Stomach smooth muscle (tissue), 2 donors: ENCODE results near the gene ADAMTS14.

ENCODE experiments used
- H3K27ac ChIP-seq: one replicate; pipeline ENCODE4 v1.7.0; 2013; ENCODE audit warnings: mild to moderate bottlenecking, low read length, inconsistent platforms
- H3K27me3 ChIP-seq, 2 donors: one replicate each; pipeline ENCODE4 v1.7.0; 2013; ENCODE audit warnings: low read length in 2 of 2; ENCODE audit not compliant: insufficient read depth in 2 of 2, control insufficient read depth in 1 of 2
- H3K36me3 ChIP-seq, 2 donors: one replicate each; pipeline ENCODE4 v1.7.0; 2013; ENCODE audit warnings: low read length in 2 of 2; ENCODE audit not compliant: control insufficient read depth in 2 of 2, insufficient read depth in 2 of 2
- H3K4me1 ChIP-seq: one replicate; pipeline ENCODE4 v1.7.0; 2013; ENCODE audit warnings: low read length; ENCODE audit not compliant: control insufficient read depth, insufficient read depth
- H3K4me3 ChIP-seq, 2 donors: one replicate each; pipeline ENCODE4 v1.7.0; 2013; ENCODE audit warnings: low read length in 2 of 2
- H3K9ac ChIP-seq, 2 donors: one replicate each; pipeline ENCODE4 v1.7.0; 2013; ENCODE audit warnings: low read length in 2 of 2, mild to moderate bottlenecking in 1 of 2
- H3K9me3 ChIP-seq, 2 donors: one replicate each; pipeline ENCODE4 v1.7.0; 2013; ENCODE audit warnings: low read length in 2 of 2; ENCODE audit not compliant: control insufficient read depth in 2 of 2
- donor health status: healthy.
- donor health status: Pancreatic carcinoma.

Gene ADAMTS14

GRCh38 chr10:70733051-70733450 is 60.7 kb downstream of the ADAMTS14 start:
- no peaks in the 10 kb centered on the region for H3K9me3 ChIP-seq
- no peak overlapping the region for H3K9ac ChIP-seq
- H3K4me1 ChIP-seq = peaks cover 4% of the 10 kb centered on the region
- no peaks in the 10 kb centered on the region for H3K27me3 ChIP-seq
- no peak overlapping the region for H3K4me3 ChIP-seq
- no peaks in the 10 kb centered on the region for H3K36me3 ChIP-seq
- no peak overlapping the region for H3K27ac ChIP-seq

GRCh38 chr10:70735161-70735560 is 62.9 kb downstream of the ADAMTS14 start:
- no peak overlapping the region for H3K27ac ChIP-seq
- no peak overlapping the region for H3K9ac ChIP-seq
- H3K4me1 ChIP-seq = peaks cover 2% of the 10 kb centered on the region
- no peaks in the 10 kb centered on the region for H3K9me3 ChIP-seq
- H3K4me3 ChIP-seq = no peak overlapping the region
- no peaks in the 10 kb centered on the region for H3K36me3 ChIP-seq
- no peaks in the 10 kb centered on the region for H3K27me3 ChIP-seq

- H3K27ac ChIP-seq = no peak overlapping the region
Measured at GRCh38 chr10:70736525-70736924, 64.2 kb downstream of the ADAMTS14 start.

GRCh38 chr10:70737250-70737649 is 64.9 kb downstream of the ADAMTS14 start:
- Histone ChIP-seq H3K27ac (no peak overlapping the region), H3K36me3 (no peaks in the 10 kb centered on the region), H3K27me3 (no peaks in the 10 kb centered on the region), H3K9me3 (no peaks in the 10 kb centered on the region), H3K4me1 (peaks cover 16% of the 10 kb centered on the region), H3K9ac (no peak overlapping the region), H3K4me3 (no peak overlapping the region)

More at GRCh38 chr10:70736525-70736924, 64.2 kb downstream of the ADAMTS14 start:
- Histone ChIP-seq H3K9me3 (no peaks in the 10 kb centered on the region), H3K36me3 (no peaks in the 10 kb centered on the region), H3K27me3 (no peaks in the 10 kb centered on the region), H3K4me1 (peaks cover 11% of the 10 kb centered on the region), H3K9ac (no peak overlapping the region), H3K4me3 (no peak overlapping the region)

GRCh38 chr10:70738006-70738760 is 65.9 kb downstream of the ADAMTS14 start:
- Histone ChIP-seq H3K27me3 (no peaks in the 10 kb centered on the region), H3K9ac (no peak overlapping the region), H3K4me1 (peaks cover 25% of the 10 kb centered on the region), H3K27ac (no peak overlapping the region), H3K4me3 (no peak overlapping the region), H3K36me3 (no peaks in the 10 kb centered on the region), H3K9me3 (no peaks in the 10 kb centered on the region)

GRCh38 chr10:70738761-70739121 is 66.4 kb downstream of the ADAMTS14 start:
- Histone ChIP-seq H3K36me3 (no peaks in the 10 kb centered on the region), H3K4me1 (peaks cover 30% of the 10 kb centered on the region), H3K9me3 (no peaks in the 10 kb centered on the region), H3K4me3 (no peak overlapping the region), H3K9ac (no peak overlapping the region), H3K27me3 (no peaks in the 10 kb centered on the region), H3K27ac (no peak overlapping the region)

GRCh38 chr10:70740406-70741288 is 68.3 kb downstream of the ADAMTS14 start:
- Histone ChIP-seq H3K4me3 (peak overlapping the region in 1 of 2 donors; percentile 15), H3K36me3 (no peaks in the 10 kb centered on the region), H3K9me3 (no peaks in the 10 kb centered on the region), H3K27me3 (no peaks in the 10 kb centered on the region), H3K27ac (no peak overlapping the region), H3K9ac (no peak overlapping the region), H3K4me1 (peaks cover 31% of the 10 kb centered on the region)

GRCh38 chr10:70742537-70743429 is 70.5 kb downstream of the ADAMTS14 start:
- H3K27ac ChIP-seq = no peak overlapping the region
- H3K4me3 ChIP-seq = no peak overlapping the region
- H3K4me1 ChIP-seq = peaks cover 33% of the 10 kb centered on the region
- no peaks in the 10 kb centered on the region for H3K9me3 ChIP-seq
- H3K9ac ChIP-seq = no peak overlapping the region
- H3K36me3 ChIP-seq = no peaks in the 10 kb centered on the region
- H3K27me3 ChIP-seq = no peaks in the 10 kb centered on the region

- no peak overlapping the region for H3K9ac ChIP-seq
- no peaks in the 10 kb centered on the region for H3K36me3 ChIP-seq
- H3K27me3 ChIP-seq = no peaks in the 10 kb centered on the region
- H3K9me3 ChIP-seq = no peaks in the 10 kb centered on the region
- no peak overlapping the region for H3K4me3 ChIP-seq
- H3K4me1 ChIP-seq = peaks cover 33% of the 10 kb centered on the region
- no peak overlapping the region for H3K27ac ChIP-seq
Measured at GRCh38 chr10:70743430-70743788, 71.1 kb downstream of the ADAMTS14 start.

- Histone ChIP-seq H3K9ac (no peak overlapping the region), H3K4me3 (no peak overlapping the region), H3K36me3 (no peaks in the 10 kb centered on the region), H3K27me3 (no peaks in the 10 kb centered on the region), H3K4me1 (peaks cover 31% of the 10 kb centered on the region), H3K9me3 (no peaks in the 10 kb centered on the region), H3K27ac (no peak overlapping the region)
Measured at GRCh38 chr10:70743879-70744278, 71.6 kb downstream of the ADAMTS14 start.
